Fibroblast of lung (primary cell): ENCODE results near the gene MAPK13.

Experiments used
- EZH2 ChIP-seq: IDR thresholded peaks from 2 replicates; pipeline ENCODE4 v1.5.1; 2012; ENCODE audit warnings: low read length, control low read depth, mild to moderate bottlenecking; ENCODE audit errors: missing control alignments
- TF ChIP-seq, protein P1 (sequence below), 2 donors: IDR thresholded peaks in 1 of 2; conservative IDR thresholded peaks in 1 of 2; 1 replicate in 1 of 2; 2 replicates in 1 of 2; pipeline ENCODE4 v1.5.1; 2011 to 2012; ENCODE audit warnings: low read length in 2 of 2, control low read depth in 1 of 2, inconsistent platforms in 1 of 2, low read depth in 1 of 2, mild to moderate bottlenecking in 1 of 2

- TF ChIP-seq EZH2: no peak
- TF ChIP-seq, protein P1, sequence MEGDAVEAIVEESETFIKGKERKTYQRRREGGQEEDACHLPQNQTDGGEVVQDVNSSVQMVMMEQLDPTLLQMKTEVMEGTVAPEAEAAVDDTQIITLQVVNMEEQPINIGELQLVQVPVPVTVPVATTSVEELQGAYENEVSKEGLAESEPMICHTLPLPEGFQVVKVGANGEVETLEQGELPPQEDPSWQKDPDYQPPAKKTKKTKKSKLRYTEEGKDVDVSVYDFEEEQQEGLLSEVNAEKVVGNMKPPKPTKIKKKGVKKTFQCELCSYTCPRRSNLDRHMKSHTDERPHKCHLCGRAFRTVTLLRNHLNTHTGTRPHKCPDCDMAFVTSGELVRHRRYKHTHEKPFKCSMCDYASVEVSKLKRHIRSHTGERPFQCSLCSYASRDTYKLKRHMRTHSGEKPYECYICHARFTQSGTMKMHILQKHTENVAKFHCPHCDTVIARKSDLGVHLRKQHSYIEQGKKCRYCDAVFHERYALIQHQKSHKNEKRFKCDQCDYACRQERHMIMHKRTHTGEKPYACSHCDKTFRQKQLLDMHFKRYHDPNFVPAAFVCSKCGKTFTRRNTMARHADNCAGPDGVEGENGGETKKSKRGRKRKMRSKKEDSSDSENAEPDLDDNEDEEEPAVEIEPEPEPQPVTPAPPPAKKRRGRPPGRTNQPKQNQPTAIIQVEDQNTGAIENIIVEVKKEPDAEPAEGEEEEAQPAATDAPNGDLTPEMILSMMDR (conservative IDR thresholded peaks at IDR 0.05 in 1 of 2, IDR thresholded peaks at IDR 0.05 in 1 of 2; ENCODE audit: low read depth in 1 of 2, low read length in 2 of 2): no peak
These were observed 8.4 kb downstream of the MAPK13 start for GRCh38 chr6:36138667-36139066.
